Sigmoid colon (tissue), 7 donors: ENCODE measurements around the gene ATL2. TPM values are rescaled to one million over a fixed set of nuclear protein-coding genes. Genes with fewer than 3 reads are reported as not detected.

Source experiments
- DNase-seq: peaks from one replicate; pipeline ENCODE4 v3.0.0-alpha.2; 2019
- H3K27ac ChIP-seq, 4 donors: fragments of 200-600 bp; sonication (generic); one replicate each; pipeline ENCODE4 v1.5.1; 2016 to 2019; ENCODE audit warnings: mild to moderate bottlenecking in 1 of 4
- H3K27me3 ChIP-seq, 3 donors: fragments of 200-600 bp; sonication (generic); one replicate each; pipeline ENCODE4 v1.5.1; 2019; ENCODE audit warnings: mild to moderate bottlenecking in 1 of 3
- H3K36me3 ChIP-seq, 4 donors: fragments of 200-600 bp; sonication (generic); one replicate each; pipeline ENCODE4 v1.5.1; 2016 to 2019
- H3K4me1 ChIP-seq, 4 donors: fragments of 200-600 bp; sonication (generic); one replicate each; pipeline ENCODE4 v1.5.1; 2017 to 2019
- H3K4me3 ChIP-seq, 4 donors: fragments of 200-600 bp; sonication (generic); one replicate each; pipeline ENCODE4 v1.5.1; 2017 to 2019; ENCODE audit warnings: mild to moderate bottlenecking in 2 of 4, moderate library complexity in 1 of 4
- H3K9me3 ChIP-seq, 4 donors: fragments of 200-600 bp in 3 of 4; sonication (generic) in 3 of 4; one replicate each; pipeline versions ENCODE4 v1.5.1 to v1.6.1; 2013 to 2019
- CTCF ChIP-seq, 4 experiments: fragments of 450-650 bp in 3 of 4; fragments of 200-600 bp in 1 of 4; IDR thresholded peaks; one replicate each; pipeline ENCODE4 v1.5.1; 2016 to 2019; ENCODE audit warnings: antibody characterized with exemption in 4 of 4, mild to moderate bottlenecking in 3 of 4, moderate library complexity in 2 of 4
- EP300 ChIP-seq, 4 donors: sonication (generic); formaldehyde crosslinking; IDR thresholded peaks; one replicate each; pipeline ENCODE4 v1.6.1; 2017; ENCODE audit warnings: antibody characterized with exemption in 4 of 4
- POLR2A ChIP-seq, 2 donors: fragments of 450-650 bp; IDR thresholded peaks; one replicate each; pipeline ENCODE4 v1.6.1; 2016; ENCODE audit warnings: antibody characterized with exemption in 2 of 2, mild to moderate bottlenecking in 2 of 2, moderate library complexity in 2 of 2
- POLR2AphosphoS5 ChIP-seq, 4 donors: sonication (generic); formaldehyde crosslinking; IDR thresholded peaks; one replicate each; pipeline ENCODE4 v1.6.1; 2017; ENCODE audit warnings: antibody characterized with exemption in 4 of 4
- WGBS, 2 donors: extraction: QIAGEN DNeasy Blood & Tissue Kit; methylation state at CpG; one replicate each; pipeline ENCODE4 v1.1.7; 2013; 5-methylcytosine and 5-hydroxymethylcytosine counted together
- intact Hi-C: fragments of 100-400 bp; cut with DNase I; formaldehyde crosslinking; loops from one replicate; pipeline ENCODE4 v1.15.1; 2023
- polyA plus RNA-seq, 3 donors: library from polyadenylated mRNA; stranded (reverse); fragments of 200-250 nt; gene quantifications; one replicate each; pipeline ENCODE4 v1.2.3, GENCODE V29; 2013
- total RNA-seq, 4 donors: library from RNA; depleted of rRNA; stranded (reverse); fragments of >200 nt; gene quantifications; one replicate each; pipeline ENCODE4 v1.1.0, GENCODE V29; 2016
- donor health status: healthy with polysubstance abuse.
- donor health status: Bipolar disorder and iron deficiency.
- donor health status: healthy.

Gene ATL2
- total and polyA plus RNA-seq, 7 donors: 12.7 to 271 (median 176) TPM

- no peak for TF ChIP-seq EP300 (IDR thresholded peaks at IDR 0.05)
- no peak for TF ChIP-seq POLR2A (IDR thresholded peaks at IDR 0.05)
- no peak for TF ChIP-seq CTCF (IDR thresholded peaks at IDR 0.05)
- TF ChIP-seq POLR2AphosphoS5 (IDR thresholded peaks at IDR 0.05): no peak
- intact Hi-C loops: no loop called here
- H3K4me1 ChIP-seq: peaks cover 0 to 32% (median 14%) of the 10 kb centered on the region in 4 donors
- no peak overlapping the region for H3K4me3 ChIP-seq
- WGBS, 2 donors: 66 to 77% methylated on average over 3 of the region's 3 CpGs
- peak overlapping the region in 1 of 4 donors; percentile 10 for H3K27ac ChIP-seq
- DNase-seq: no peak
- H3K27me3 ChIP-seq: no peaks in the 10 kb centered on the region
- H3K36me3 ChIP-seq: peaks cover 7 to 84% (median 25%) of the 10 kb centered on the region in 4 donors
- H3K9me3 ChIP-seq: no peaks in the 10 kb centered on the region
Observed at GRCh38 chr2:38301340-38301968, 75.6 kb downstream of the ATL2 start.

- Histone ChIP-seq H3K4me1 (peaks cover 0 to 37% (median 14%) of the 10 kb centered on the region in 4 donors), H3K9me3 (no peaks in the 10 kb centered on the region), H3K27ac (no peak overlapping the region), H3K4me3 (no peak overlapping the region), H3K27me3 (no peaks in the 10 kb centered on the region), H3K36me3 (peaks cover 10 to 85% (median 24%) of the 10 kb centered on the region in 4 donors)
- intact Hi-C loops: no loop called here
- WGBS, 2 donors: 82 to 90% methylated on average over 2 of the region's 2 CpGs
- no peak for DNase-seq
- TF ChIP-seq CTCF (IDR thresholded peaks at IDR 0.05) (no peak), EP300 (IDR thresholded peaks at IDR 0.05) (no peak), POLR2AphosphoS5 (IDR thresholded peaks at IDR 0.05) (no peak), POLR2A (IDR thresholded peaks at IDR 0.05) (no peak)
Observed at GRCh38 chr2:38298539-38298938, 78.5 kb downstream of the ATL2 start.

DNA sequence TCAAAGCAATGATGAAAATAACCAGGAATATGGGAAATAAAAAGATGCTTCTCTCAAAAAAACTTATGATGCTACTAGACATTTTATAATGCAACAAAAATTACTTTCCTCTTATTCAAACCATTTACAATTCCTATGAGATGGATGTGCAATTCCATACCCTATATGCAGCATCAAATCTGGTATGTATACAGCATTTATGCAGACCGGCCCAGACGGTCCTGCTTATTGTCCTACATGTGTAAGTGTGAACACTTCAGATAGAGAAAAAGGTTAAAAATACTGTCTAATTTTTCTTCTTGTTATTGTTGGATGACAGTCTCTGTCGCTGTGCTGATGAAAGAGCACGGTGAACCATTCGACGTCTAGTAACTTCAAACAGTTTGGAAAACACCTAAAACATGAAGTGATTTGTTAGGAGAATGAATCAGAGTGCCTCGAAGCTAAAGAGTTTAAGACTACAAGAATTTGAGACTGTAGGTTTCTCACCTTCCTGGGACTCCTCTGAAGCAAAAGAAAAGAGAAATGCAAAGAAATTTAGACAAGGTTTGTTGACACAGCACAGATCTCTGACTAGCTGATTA lies 80.8 kb downstream of the ATL2 start:
- H3K27ac ChIP-seq: peak overlapping the region in 2 of 4 donors; percentile 8 to 29
- intact Hi-C loops: no loop called here
- no peak for DNase-seq
- peaks cover 3 to 69% (median 24%) of the 10 kb centered on the region in 4 donors for H3K36me3 ChIP-seq
- peaks cover 0 to 15% (median under 1%) of the 10 kb centered on the region in 4 donors for H3K4me1 ChIP-seq
- WGBS, 2 donors: 86 to 90% methylated on average over 7 of the region's 7 CpGs
- H3K27me3 ChIP-seq: no peaks in the 10 kb centered on the region
- no peak overlapping the region for H3K4me3 ChIP-seq
- H3K9me3 ChIP-seq: no peaks in the 10 kb centered on the region
- TF ChIP-seq POLR2A (IDR thresholded peaks at IDR 0.05): no peak
- TF ChIP-seq POLR2AphosphoS5 (IDR thresholded peaks at IDR 0.05): peak in 1 of 4 donors; percentile 18

DNA sequence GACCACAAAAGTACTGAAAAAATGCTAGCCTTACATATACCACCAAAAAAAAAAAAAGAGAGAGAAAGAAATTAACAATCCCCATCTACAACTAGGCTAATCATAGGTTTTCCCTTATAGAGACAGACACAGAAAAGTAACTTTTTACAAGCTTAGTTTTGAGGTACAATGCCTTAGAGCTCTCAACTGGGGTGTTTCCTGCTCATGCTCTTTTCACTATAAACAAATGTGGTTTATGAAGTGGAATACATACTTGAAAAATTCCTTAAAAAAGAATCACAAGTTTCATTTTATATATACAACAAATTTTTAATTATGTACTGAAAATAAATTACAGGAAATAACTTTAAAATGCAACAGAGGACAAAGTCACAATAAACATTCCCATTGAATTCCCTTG lies 82.5 kb downstream of the ATL2 start:
- DNase-seq: no peak
- H3K4me1 ChIP-seq: peaks cover 0 to 14% (median 0%) of the 10 kb centered on the region in 4 donors
- no peaks in the 10 kb centered on the region for H3K27me3 ChIP-seq
- TF ChIP-seq CTCF (IDR thresholded peaks at IDR 0.05) (no peak), EP300 (IDR thresholded peaks at IDR 0.05) (no peak), POLR2AphosphoS5 (IDR thresholded peaks at IDR 0.05) (no peak), POLR2A (IDR thresholded peaks at IDR 0.05) (no peak)
- H3K9me3 ChIP-seq: no peaks in the 10 kb centered on the region
- peaks cover 3 to 52% (median 22%) of the 10 kb centered on the region in 4 donors for H3K36me3 ChIP-seq
- intact Hi-C loops: no loop called here
- no peak overlapping the region for H3K27ac ChIP-seq
- no peak overlapping the region for H3K4me3 ChIP-seq

GRCh38 chr2:38293152-38293865 lies 83.8 kb downstream of the ATL2 start:
- intact Hi-C loops: no loop called here
- Histone ChIP-seq H3K4me3 (no peak overlapping the region), H3K27me3 (no peaks in the 10 kb centered on the region), H3K9me3 (no peaks in the 10 kb centered on the region), H3K4me1 (peaks cover 0 to 14% (median 0%) of the 10 kb centered on the region in 4 donors), H3K27ac (no peak overlapping the region), H3K36me3 (peaks cover 3 to 39% (median 17%) of the 10 kb centered on the region in 4 donors)
- no peak for DNase-seq
- TF ChIP-seq POLR2AphosphoS5 (IDR thresholded peaks at IDR 0.05) (peak in 3 of 4 donors; percentile 1 to 46 (median 28)), POLR2A (IDR thresholded peaks at IDR 0.05) (no peak), CTCF (IDR thresholded peaks at IDR 0.05) (no peak)
- WGBS, 2 donors: 93 to 95% methylated on average over 7 of the region's 7 CpGs
